ENCODE measurements around the gene KRTAP29-1. TPM values are rescaled to one million over a fixed set of nuclear protein-coding genes. Genes with fewer than 3 reads are reported as not detected.

Gene KRTAP29-1
- total RNA-seq, 1 experiment from 2014 or later = not detected

- no peak overlapping the region for H3K27ac Mint-ChIP-seq
- ATAC-seq = 0 out of 2 replicates have a peak, but pooled peaks have one; percentile 34
- TF ChIP-seq, protein P1, sequence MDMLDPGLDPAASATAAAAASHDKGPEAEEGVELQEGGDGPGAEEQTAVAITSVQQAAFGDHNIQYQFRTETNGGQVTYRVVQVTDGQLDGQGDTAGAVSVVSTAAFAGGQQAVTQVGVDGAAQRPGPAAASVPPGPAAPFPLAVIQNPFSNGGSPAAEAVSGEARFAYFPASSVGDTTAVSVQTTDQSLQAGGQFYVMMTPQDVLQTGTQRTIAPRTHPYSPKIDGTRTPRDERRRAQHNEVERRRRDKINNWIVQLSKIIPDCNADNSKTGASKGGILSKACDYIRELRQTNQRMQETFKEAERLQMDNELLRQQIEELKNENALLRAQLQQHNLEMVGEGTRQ (CRISPR knock-in tag; IDR thresholded peaks at IDR 0.05) = no peak
- TF ChIP-seq, protein P2, sequence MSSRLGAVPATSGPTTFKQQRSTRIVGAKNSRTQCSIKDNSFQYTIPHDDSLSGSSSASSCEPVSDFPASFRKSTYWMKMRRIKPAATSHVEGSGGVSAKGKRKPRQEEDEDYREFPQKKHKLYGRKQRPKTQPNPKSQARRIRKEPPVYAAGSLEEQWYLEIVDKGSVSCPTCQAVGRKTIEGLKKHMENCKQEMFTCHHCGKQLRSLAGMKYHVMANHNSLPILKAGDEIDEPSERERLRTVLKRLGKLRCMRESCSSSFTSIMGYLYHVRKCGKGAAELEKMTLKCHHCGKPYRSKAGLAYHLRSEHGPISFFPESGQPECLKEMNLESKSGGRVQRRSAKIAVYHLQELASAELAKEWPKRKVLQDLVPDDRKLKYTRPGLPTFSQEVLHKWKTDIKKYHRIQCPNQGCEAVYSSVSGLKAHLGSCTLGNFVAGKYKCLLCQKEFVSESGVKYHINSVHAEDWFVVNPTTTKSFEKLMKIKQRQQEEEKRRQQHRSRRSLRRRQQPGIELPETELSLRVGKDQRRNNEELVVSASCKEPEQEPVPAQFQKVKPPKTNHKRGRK (CRISPR knock-in tag; IDR thresholded peaks at IDR 0.05; ENCODE audit: borderline replicate concordance) = no peak
- TF ChIP-seq TEAD1 (CRISPR knock-in tag; IDR thresholded peaks at IDR 0.05) (no peak), JUN (CRISPR knock-in tag; IDR thresholded peaks at IDR 0.05) (no peak), CBFB (CRISPR knock-in tag; IDR thresholded peaks at IDR 0.05; ENCODE audit: low read depth) (no peak), FOXP1 (CRISPR knock-in tag; IDR thresholded peaks at IDR 0.05; ENCODE audit: borderline replicate concordance) (no peak), SMAD4 (CRISPR knock-in tag; IDR thresholded peaks at IDR 0.05) (no peak), ELF4 (CRISPR knock-in tag; IDR thresholded peaks at IDR 0.05; ENCODE audit: low read depth) (no peak), CREB1 (CRISPR knock-in tag; IDR thresholded peaks at IDR 0.05) (no peak), GABPB1 (CRISPR knock-in tag; IDR thresholded peaks at IDR 0.05) (no peak), ZBTB21 (CRISPR knock-in tag; IDR thresholded peaks at IDR 0.05; ENCODE audit: borderline replicate concordance) (no peak), ZMAT4 (CRISPR knock-in tag; IDR thresholded peaks at IDR 0.05) (no peak), NFE2L1 (CRISPR knock-in tag; IDR thresholded peaks at IDR 0.05) (no peak), ZNF396 (CRISPR knock-in tag; IDR thresholded peaks at IDR 0.05; ENCODE audit: borderline replicate concordance) (no peak)
- TF ChIP-seq, protein P3, sequence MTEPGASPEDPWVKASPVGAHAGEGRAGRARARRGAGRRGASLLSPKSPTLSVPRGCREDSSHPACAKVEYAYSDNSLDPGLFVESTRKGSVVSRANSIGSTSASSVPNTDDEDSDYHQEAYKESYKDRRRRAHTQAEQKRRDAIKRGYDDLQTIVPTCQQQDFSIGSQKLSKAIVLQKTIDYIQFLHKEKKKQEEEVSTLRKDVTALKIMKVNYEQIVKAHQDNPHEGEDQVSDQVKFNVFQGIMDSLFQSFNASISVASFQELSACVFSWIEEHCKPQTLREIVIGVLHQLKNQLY (CRISPR knock-in tag; IDR thresholded peaks at IDR 0.05) = no peak
- TF ChIP-seq, protein P4, sequence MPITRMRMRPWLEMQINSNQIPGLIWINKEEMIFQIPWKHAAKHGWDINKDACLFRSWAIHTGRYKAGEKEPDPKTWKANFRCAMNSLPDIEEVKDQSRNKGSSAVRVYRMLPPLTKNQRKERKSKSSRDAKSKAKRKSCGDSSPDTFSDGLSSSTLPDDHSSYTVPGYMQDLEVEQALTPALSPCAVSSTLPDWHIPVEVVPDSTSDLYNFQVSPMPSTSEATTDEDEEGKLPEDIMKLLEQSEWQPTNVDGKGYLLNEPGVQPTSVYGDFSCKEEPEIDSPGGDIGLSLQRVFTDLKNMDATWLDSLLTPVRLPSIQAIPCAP (CRISPR knock-in tag; IDR thresholded peaks at IDR 0.05) = no peak
- H3K9me3 Mint-ChIP-seq = peaks cover 6% of the 10 kb centered on the region; the same call in 1 of the 2 replicates
- no peaks in the 10 kb centered on the region for H3K36me3 Mint-ChIP-seq
- ChIA-PET POLR2A (no interaction called here), CTCF (no interaction called here)
- 0 out of 2 replicates have a peak overlapping the region, but pooled peaks have one; percentile 38 for H3K4me3 Mint-ChIP-seq
- no peak for DNase-seq (ENCODE audit: low spot score)
- H3K27me3 Mint-ChIP-seq (ENCODE audit: low read depth) = no peaks in the 10 kb centered on the region; the same call in 1 of the 2 replicates
- H3K4me1 Mint-ChIP-seq = peaks cover 7% of the 10 kb centered on the region; the same call in 1 of the 2 replicates
Measured at GRCh38 chr17:41298458-41299135, 4.1 kb downstream of the KRTAP29-1 start.

DNA sequence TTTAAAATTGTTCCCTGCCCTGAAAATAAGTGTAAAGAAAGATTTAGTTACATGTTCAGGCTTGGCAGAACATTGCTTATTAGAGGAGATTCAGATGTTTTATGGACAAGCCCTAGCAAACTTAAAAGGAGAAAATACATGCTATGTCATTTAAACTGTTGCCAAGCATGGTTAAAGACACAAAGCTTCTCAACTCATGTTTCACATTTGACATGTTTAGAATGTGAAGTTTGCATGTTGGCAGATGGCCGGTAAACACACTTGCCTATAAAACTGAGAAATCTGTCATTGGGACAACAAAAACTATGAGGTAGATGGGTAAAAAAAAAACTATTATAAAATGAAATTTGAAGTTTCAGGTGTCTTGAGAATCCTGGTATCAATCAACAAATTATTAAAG, 5.8 kb downstream of the KRTAP29-1 start:
- Mint-ChIP-seq H3K27me3 (ENCODE audit: low read depth) (no peaks in the 10 kb centered on the region; the same call in 1 of the 2 replicates), H3K9me3 (peaks cover 6% of the 10 kb centered on the region; the same call in 1 of the 2 replicates), H3K36me3 (no peaks in the 10 kb centered on the region), H3K4me1 (peaks cover 7% of the 10 kb centered on the region; the same call in 1 of the 2 replicates), H3K4me3 (no peak overlapping the region), H3K27ac (no peak overlapping the region)
- ATAC-seq = no peak
- TF ChIP-seq ZNF138 (CRISPR knock-in tag; conservative IDR thresholded peaks at IDR 0.05) (no peak), NFYB (CRISPR knock-in tag; conservative IDR thresholded peaks at IDR 0.05; ENCODE audit: low read depth) (no peak), SMAD3 (CRISPR knock-in tag; IDR thresholded peaks at IDR 0.05; ENCODE audit: borderline replicate concordance) (no peak), ZMAT4 (CRISPR knock-in tag; IDR thresholded peaks at IDR 0.05) (no peak), CDX4 (CRISPR knock-in tag; IDR thresholded peaks at IDR 0.05; ENCODE audit: borderline replicate concordance) (no peak), TCF7 (CRISPR knock-in tag; IDR thresholded peaks at IDR 0.05; ENCODE audit: low read depth) (no peak), ETV6 (CRISPR knock-in tag; IDR thresholded peaks at IDR 0.05) (no peak), SP1 (CRISPR knock-in tag; conservative IDR thresholded peaks at IDR 0.05) (no peak)
- TF ChIP-seq, protein P3 (CRISPR knock-in tag; IDR thresholded peaks at IDR 0.05) = no peak
- TF ChIP-seq, protein P4 (CRISPR knock-in tag; IDR thresholded peaks at IDR 0.05) = no peak
- TF ChIP-seq, protein P5, sequence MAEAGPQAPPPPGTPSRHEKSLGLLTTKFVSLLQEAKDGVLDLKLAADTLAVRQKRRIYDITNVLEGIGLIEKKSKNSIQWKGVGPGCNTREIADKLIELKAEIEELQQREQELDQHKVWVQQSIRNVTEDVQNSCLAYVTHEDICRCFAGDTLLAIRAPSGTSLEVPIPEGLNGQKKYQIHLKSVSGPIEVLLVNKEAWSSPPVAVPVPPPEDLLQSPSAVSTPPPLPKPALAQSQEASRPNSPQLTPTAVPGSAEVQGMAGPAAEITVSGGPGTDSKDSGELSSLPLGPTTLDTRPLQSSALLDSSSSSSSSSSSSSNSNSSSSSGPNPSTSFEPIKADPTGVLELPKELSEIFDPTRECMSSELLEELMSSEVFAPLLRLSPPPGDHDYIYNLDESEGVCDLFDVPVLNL (CRISPR knock-in tag; IDR thresholded peaks at IDR 0.05; ENCODE audit: borderline replicate concordance, low read depth) = no peak
- POLR2A ChIA-PET = no interaction called here
- CTCF ChIA-PET = no interaction called here
- DNase-seq (ENCODE audit: low spot score) = no peak

Measured in WTC11 (cell line).